Astrocyte (in vitro differentiated cells and primary cell): ENCODE data around the gene ZNF512B. TPM values are rescaled to one million over a fixed set of nuclear protein-coding genes. Genes with fewer than 3 reads are reported as not detected.

Experiments used
- DNase-seq: peaks from one replicate; pipeline ENCODE4 v3.0.0-alpha.2; 2010; ENCODE audit warnings: low read depth
- FAIRE-seq: peaks from 2 replicates; lab custom pipeline; 2011; peaks lifted over from hg19 to GRCh38; lab: Jason Lieb, UNC
- H2AFZ ChIP-seq: 2 replicates; pipeline ENCODE4 v1.6.0; 2012; ENCODE audit warnings: low read depth, low read length, inconsistent platforms
- H3K27ac ChIP-seq: 2 replicates; pipeline ENCODE4 v1.5.1; 2011; ENCODE audit warnings: low read depth, low read length, inconsistent platforms
- H3K27me3 ChIP-seq: 2 replicates; pipeline ENCODE4 v1.6.0; 2011; ENCODE audit warnings: low read length, inconsistent platforms; ENCODE audit not compliant: insufficient read depth
- H3K36me3 ChIP-seq: 2 replicates; pipeline ENCODE4 v1.5.1; 2011; ENCODE audit warnings: low read length, inconsistent platforms; ENCODE audit not compliant: insufficient read depth
- H3K4me1 ChIP-seq: 2 replicates; pipeline ENCODE4 v1.5.1; 2011; ENCODE audit warnings: low read length, inconsistent platforms; ENCODE audit not compliant: insufficient read depth
- H3K4me2 ChIP-seq: 2 replicates; pipeline ENCODE4 v1.6.0; 2012; ENCODE audit warnings: low read length, inconsistent platforms
- H3K4me3 ChIP-seq: 2 replicates; pipeline ENCODE4 v1.5.1; 2011; ENCODE audit warnings: low read depth, mild to moderate bottlenecking, low read length, inconsistent platforms; ENCODE audit not compliant: insufficient read depth
- H3K79me2 ChIP-seq: 2 replicates; pipeline ENCODE4 v1.6.0; 2012; ENCODE audit warnings: mild to moderate bottlenecking, low read length, inconsistent platforms; ENCODE audit not compliant: insufficient read depth
- H3K9ac ChIP-seq: 2 replicates; pipeline ENCODE4 v1.6.0; 2012; ENCODE audit warnings: mild to moderate bottlenecking, low read length, inconsistent platforms
- H3K9me3 ChIP-seq: 2 replicates; pipeline ENCODE4 v1.5.1; 2012; ENCODE audit warnings: low read depth, mild to moderate bottlenecking, low read length, inconsistent platforms; ENCODE audit not compliant: insufficient read depth
- H4K20me1 ChIP-seq: 2 replicates; pipeline ENCODE4 v1.6.0; 2012; ENCODE audit warnings: low read length, inconsistent platforms; ENCODE audit not compliant: insufficient read depth
- H3K27ac Mint-ChIP-seq: one replicate; pipeline ENCODE4 v1.8.0; 2021; ENCODE audit warnings: mild to moderate bottlenecking, mixed read lengths; ENCODE audit not compliant: unreplicated experiment
- H3K27me3 Mint-ChIP-seq: one replicate; pipeline ENCODE4 v1.8.0; 2021; ENCODE audit warnings: low read depth, mixed read lengths; ENCODE audit not compliant: unreplicated experiment
- H3K36me3 Mint-ChIP-seq: one replicate; pipeline ENCODE4 v1.8.0; 2021; ENCODE audit warnings: low read depth, mixed read lengths; ENCODE audit not compliant: unreplicated experiment
- H3K4me1 Mint-ChIP-seq: one replicate; pipeline ENCODE4 v1.8.0; 2021; ENCODE audit warnings: low read depth, mixed read lengths; ENCODE audit not compliant: unreplicated experiment
- H3K4me3 Mint-ChIP-seq: one replicate; pipeline ENCODE4 v1.8.0; 2021; ENCODE audit warnings: mild to moderate bottlenecking, moderate library complexity, mixed read lengths; ENCODE audit not compliant: unreplicated experiment
- H3K9me3 Mint-ChIP-seq: one replicate; pipeline ENCODE4 v1.8.0; 2021; ENCODE audit warnings: mild to moderate bottlenecking, mixed read lengths; ENCODE audit not compliant: unreplicated experiment
- CTCF ChIP-seq: IDR thresholded peaks from 2 replicates; pipeline ENCODE4 v1.5.1; 2011; ENCODE audit warnings: low read depth, mild to moderate bottlenecking, inconsistent platforms, low read length, moderate library complexity; ENCODE audit not compliant: insufficient read depth
- EZH2 ChIP-seq: IDR thresholded peaks from 2 replicates; pipeline ENCODE4 v1.6.1; 2012; ENCODE audit warnings: mild to moderate bottlenecking, low read length, inconsistent platforms; ENCODE audit not compliant: insufficient read depth
- total RNA-seq: library from RNA; stranded (reverse); gene quantifications from 2 replicates; pipeline ENCODE4 v1.2.1, GENCODE V29; 2021

The ZNF512B gene
- total RNA-seq, 1 donor from 2014 or later = 27.7 TPM

- Mint-ChIP-seq H3K4me1 (no peaks in the 10 kb centered on the region), H3K36me3 (peaks cover 42% of the 10 kb centered on the region), H3K27ac (no peak overlapping the region), H3K27me3 (no peaks in the 10 kb centered on the region), H3K9me3 (no peaks in the 10 kb centered on the region), H3K4me3 (no peak overlapping the region)
- H4K20me1 ChIP-seq = peaks cover 54% of the 10 kb centered on the region
- FAIRE-seq (no peak), DNase-seq (no peak)
- H3K9me3 ChIP-seq = no peaks in the 10 kb centered on the region
- no peak overlapping the region for H3K27ac ChIP-seq
- no peaks in the 10 kb centered on the region for H3K27me3 ChIP-seq
- peaks cover 22% of the 10 kb centered on the region for H3K79me2 ChIP-seq
- no peaks in the 10 kb centered on the region for H3K4me1 ChIP-seq
- TF ChIP-seq CTCF (no peak), EZH2 (no peak)
- no peak overlapping the region for H3K9ac ChIP-seq
- peaks cover 36% of the 10 kb centered on the region for H3K36me3 ChIP-seq
- H2AFZ ChIP-seq = no peak overlapping the region
- H3K4me2 ChIP-seq = no peak overlapping the region
- H3K4me3 ChIP-seq = no peak overlapping the region
Observed at GRCh38 chr20:64011366-64011779, 41.6 kb upstream of the ZNF512B start.

GRCh38 chr20:64010711-64011237, 41.0 kb upstream of the ZNF512B start:
- no peak for DNase-seq
- H3K4me2 ChIP-seq = no peak overlapping the region
- no peak overlapping the region for H3K9ac ChIP-seq
- no peak overlapping the region for H3K27ac ChIP-seq
- H3K9me3 ChIP-seq = no peaks in the 10 kb centered on the region
- Mint-ChIP-seq H3K4me3 (no peak overlapping the region), H3K4me1 (no peaks in the 10 kb centered on the region), H3K36me3 (peaks cover 41% of the 10 kb centered on the region), H3K9me3 (no peaks in the 10 kb centered on the region), H3K27me3 (no peaks in the 10 kb centered on the region), H3K27ac (no peak overlapping the region)
- no peaks in the 10 kb centered on the region for H3K27me3 ChIP-seq
- TF ChIP-seq EZH2 (no peak), CTCF (no peak)
- H2AFZ ChIP-seq = no peak overlapping the region
- H3K36me3 ChIP-seq = peaks cover 38% of the 10 kb centered on the region
- H3K4me3 ChIP-seq = no peak overlapping the region
- H3K79me2 ChIP-seq = peaks cover 22% of the 10 kb centered on the region
- H4K20me1 ChIP-seq = peaks cover 55% of the 10 kb centered on the region
- no peak for FAIRE-seq
- no peaks in the 10 kb centered on the region for H3K4me1 ChIP-seq

- no peak overlapping the region for H3K27ac ChIP-seq
- Mint-ChIP-seq H3K9me3 (no peaks in the 10 kb centered on the region), H3K4me3 (no peak overlapping the region), H3K27ac (no peak overlapping the region), H3K4me1 (no peaks in the 10 kb centered on the region), H3K36me3 (peaks cover 46% of the 10 kb centered on the region), H3K27me3 (no peaks in the 10 kb centered on the region)
- H3K4me3 ChIP-seq = no peak overlapping the region
- H3K79me2 ChIP-seq = peaks cover 20% of the 10 kb centered on the region
- H4K20me1 ChIP-seq = peaks cover 56% of the 10 kb centered on the region
- H3K36me3 ChIP-seq = peaks cover 40% of the 10 kb centered on the region
- H2AFZ ChIP-seq = no peak overlapping the region
- TF ChIP-seq EZH2 = no peak
- no peak for TF ChIP-seq CTCF
- no peak overlapping the region for H3K9ac ChIP-seq
- H3K27me3 ChIP-seq = no peaks in the 10 kb centered on the region
- H3K9me3 ChIP-seq = no peaks in the 10 kb centered on the region
- H3K4me2 ChIP-seq = no peak overlapping the region
- H3K4me1 ChIP-seq = no peaks in the 10 kb centered on the region
- FAIRE-seq (no peak), DNase-seq (no peak)
Observed at GRCh38 chr20:64009811-64010387, 40.2 kb upstream of the ZNF512B start.
